ENCODE measurements around the gene MOG.
A peak's percentile ranks its signal among the peaks of the same experiment; 100 is the strongest.
"Not testable (repeated sequence)": the region's sequence is repeated elsewhere in the genome, so short reads cannot be mapped to it uniquely, and the experiment has no call there.

The MOG gene

DNA sequence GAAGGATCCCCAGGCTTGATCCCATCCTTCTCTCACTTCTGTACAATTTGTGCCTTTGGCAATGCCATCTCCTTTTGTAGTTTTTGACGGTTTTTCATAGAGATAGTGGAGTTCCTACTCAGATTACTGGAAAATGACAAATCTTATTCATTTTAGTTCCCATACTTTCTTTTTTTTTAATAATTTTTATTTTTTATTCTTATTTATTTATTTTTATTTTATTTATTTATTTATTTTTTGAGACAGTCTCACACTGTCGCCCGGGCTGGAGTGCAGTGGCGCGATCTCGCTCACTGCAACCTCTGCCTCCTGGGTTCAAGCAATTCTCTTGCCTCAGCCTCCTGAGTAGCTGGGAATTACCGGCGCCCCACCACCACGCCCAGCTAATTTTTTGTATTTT, 19.6 kb upstream of the MOG start:
- DNase-seq (ENCODE audit: low read depth in 2 of 3, low spot score in 1 of 3), result no peak

DNA sequence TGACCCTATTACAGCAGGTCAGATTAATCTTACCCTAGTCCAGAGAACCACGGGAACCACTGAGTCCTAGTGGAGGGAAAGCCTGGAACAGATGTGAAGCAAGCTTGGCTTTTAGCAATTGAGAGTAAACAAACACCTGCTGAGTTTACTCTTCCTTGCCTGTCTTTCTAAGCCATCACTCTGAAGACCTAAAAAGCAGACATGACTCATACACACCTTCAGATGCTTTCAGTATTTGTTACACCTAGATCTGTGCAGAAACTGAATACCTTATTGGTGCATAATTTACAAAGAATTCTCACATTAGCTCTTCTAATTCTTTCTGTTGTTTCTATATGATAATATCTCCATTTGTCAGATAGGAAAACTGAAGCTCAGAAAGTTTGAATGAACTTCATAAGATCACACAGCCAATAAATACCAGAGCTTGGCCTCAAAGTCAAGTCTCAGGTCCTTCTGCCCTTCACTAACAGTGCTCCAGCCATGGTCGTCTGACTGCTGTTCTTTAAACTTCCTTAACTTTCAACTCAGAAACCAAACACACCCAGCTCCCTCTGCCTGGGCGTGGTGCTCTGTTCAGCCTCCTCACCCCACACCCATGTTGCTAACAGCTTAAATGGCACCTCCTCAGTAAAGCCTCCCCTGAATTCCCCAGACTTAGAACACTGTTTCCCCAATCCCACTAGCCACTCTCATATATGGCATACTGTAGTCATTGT, 15.3 kb upstream of the MOG start:
- no peak for DNase-seq (ENCODE audit: low read depth in 2 of 3, low spot score in 1 of 3)

DNA sequence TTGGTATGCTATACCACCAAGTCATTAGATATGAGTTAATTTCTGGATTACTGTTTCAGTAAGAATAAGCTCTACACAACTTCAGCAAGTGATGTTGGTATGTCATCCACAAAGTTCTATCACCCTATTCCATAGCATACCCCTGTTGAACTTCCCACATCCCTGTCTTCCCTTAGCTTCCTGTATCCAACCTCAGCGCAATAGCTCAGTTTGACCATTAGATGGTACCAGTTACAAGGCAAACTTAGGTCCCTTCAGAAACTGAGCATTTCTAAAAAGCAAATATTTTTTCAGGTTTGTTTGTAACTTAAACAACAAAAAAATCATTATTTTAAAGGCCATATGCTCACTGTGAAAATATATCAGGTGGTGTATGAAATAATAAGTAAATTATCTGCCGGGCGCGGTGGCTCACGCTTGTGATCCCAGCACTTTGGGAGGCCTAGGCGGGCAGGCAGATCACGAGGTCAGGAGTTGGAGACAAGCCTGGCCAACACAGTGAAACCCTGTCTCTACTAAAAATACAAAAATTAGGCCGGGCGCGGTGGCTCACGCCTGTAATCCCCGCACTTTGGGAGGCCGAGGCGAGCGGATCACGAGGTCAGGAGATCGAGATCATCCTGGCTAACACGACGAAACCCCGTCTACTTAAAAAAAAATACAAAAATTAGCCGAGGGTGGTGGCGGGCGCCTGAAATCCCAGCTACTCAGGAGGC, 8.8 kb upstream of the MOG start:
- no peak for DNase-seq (ENCODE audit: low read depth in 2 of 3, low spot score in 1 of 3)

DNA sequence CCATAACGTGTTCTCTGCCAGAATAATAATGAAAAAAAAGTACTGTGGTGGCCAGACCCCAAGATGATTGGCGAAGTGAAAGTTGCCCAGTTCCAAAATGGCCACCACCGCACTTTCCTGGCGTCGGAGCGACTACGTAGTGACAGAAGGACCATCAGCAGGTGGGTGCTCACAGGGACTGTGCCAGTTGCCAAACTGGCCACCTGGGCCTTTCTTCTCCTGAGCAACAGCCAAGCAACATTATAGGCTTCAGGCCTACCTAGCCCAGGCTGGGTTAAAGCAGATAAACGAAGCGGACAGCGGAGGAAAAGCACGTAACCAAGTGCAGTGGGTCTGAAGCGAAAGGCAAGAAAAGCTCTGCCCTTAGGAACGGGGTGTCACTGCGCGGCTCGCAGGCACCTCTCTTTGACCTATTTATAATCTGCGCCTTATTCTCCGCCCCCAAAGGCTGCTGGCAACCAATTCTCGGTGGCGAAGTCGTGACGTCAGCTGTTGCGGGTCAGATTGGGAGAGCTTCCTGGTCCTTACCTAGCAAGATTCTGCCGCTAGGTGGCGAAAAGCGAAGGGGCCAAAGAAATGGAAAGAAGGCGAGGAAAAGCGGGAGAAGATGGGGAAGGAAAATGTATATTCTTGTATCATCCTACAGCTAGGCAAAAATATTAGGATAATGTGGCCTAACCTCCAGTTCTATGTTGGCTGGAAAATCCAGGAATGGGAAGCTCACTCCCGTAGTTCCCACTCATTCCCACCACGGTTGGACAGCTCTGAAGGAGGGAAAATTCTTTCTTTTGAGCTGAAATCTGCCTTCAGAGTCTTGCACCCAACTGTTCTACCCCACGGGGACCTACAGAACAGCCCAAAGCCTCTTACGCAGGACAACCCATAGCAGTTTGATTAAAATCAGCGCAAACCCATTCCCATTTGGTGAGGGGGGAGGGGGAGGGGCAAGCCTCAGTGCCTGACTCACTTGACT, 6.9 kb upstream of the MOG start:
- DNase-seq (ENCODE audit: low read depth in 2 of 3, low spot score in 1 of 3), result peak; percentile 95 to 98 (median 97)

DNA sequence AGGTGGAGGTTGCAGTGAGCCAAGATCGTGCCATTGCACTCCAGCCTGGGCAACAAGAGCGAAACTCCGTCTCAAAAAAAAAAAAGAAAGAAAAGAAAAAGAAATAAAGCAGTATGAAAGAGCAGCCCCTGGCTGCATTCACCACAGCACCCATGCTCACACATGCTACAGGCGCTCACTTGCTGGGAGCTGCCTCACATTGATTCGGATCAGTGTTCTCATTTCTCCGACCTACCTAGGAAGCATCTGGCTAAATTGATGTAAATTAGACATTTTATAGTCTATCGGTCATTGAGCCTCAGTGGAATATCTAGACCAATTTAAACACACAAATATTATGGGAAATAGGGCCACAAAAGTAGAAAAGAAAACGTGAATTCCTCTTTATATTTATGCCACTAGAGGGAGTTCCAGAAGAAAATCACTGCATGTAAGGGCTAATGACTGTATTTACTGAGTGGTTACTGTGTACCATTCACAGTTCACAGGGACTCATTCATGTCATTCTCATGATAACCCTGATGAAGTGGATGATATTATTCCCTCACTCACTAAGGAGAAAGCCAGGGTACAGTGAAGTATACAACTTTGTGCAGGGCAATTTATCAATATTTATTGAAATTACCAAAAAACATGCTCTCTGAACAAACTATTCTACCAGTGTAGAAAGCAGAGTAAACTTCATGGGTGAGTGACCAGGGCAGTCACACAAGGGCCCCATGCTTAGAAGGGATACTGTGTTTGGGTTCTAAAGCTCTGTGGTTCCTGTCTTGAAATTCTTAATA, 5.3 kb upstream of the MOG start:
- no peak for DNase-seq (ENCODE audit: low read depth in 2 of 3, low spot score in 1 of 3)

DNA sequence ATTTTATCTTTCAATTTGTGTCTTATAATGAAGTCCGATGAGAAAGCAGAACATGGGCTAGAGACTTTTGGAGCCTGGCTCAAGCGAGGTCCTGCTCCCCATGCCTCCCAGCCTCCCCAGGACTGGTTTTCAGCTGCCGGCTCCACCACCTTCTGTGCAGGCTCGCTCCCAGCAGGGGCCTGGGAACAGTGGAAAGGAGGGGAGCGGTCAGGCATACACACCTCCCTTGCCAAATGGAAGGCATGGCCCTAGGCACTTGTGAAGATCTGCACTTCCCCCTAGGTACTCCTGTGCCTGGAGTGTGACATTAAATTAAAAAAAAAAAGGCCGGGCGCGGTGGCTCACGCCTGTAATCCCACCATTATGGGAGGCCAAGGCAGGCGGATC, 4.7 kb upstream of the MOG start:
- no peak for DNase-seq (ENCODE audit: low read depth in 2 of 3, low spot score in 1 of 3)

DNA sequence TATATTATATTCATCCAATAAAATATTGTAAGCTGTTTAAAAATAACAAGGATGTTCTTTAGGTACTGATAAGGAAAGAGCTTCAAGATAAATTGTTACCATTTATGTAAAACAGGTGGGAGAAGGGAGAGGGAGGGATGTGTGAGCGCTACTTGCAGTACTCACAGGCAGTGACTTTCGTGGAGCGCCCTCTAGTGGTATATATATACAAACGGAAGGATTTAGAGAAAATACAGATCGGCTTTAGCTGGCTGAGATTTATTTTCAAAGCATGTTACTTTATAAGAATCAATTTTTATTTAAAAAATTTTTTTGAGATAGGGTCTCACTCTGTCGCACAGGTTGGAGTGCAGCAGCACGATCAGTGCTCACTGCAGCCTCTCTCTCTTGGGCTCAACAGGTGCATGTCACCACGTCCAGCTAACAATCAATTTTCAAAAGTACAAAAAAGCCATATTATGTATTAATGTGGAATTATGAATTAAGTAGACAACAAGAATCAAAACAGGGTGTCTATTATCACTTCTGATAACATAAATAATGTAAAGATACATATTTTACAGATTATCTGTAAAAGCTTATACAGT, 3.3 kb upstream of the MOG start:
- DNase-seq (ENCODE audit: low read depth in 2 of 3, low spot score in 1 of 3), result no peak

DNA sequence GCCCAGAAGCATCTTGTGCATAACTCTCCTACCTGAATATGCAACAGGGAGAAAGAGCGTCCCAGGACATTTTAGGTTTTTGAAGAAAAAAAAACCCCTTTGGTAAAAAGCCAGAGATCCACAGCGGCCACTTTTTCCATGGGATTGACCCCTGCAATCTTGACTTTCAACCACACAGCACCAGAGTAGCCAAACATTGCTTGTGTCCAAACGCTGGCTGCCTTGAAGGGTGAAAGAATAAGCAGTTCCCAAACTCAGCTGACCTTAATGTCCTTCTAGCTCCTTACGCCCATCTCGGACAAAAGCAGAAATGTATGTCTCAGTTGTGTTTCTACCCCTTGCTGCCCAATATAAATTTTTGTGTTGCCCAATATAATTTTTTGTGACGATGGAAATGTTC, 1.2 kb upstream of the MOG start:
- no peak for DNase-seq (ENCODE audit: low read depth in 2 of 3, low spot score in 1 of 3)

DNA sequence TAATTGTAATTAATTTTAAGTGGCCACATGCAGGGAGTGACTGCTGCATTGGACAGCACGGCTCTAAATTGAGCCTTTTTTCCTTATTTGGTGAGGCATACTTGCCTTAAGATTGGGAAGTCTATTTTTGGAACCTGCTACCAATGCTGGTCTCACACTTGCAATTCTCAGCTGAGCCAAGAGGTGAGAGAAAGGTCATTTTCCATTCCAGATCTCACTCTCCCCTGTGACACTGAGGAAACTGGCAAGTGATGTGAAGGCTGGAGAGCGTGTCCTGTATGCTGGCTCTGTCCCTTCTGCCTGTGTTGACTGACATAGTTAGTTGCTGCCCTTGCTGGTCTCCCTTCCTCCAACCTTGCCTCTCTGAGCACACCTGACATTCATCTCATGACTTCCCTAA, 735 bp upstream of the MOG start:
- DNase-seq (ENCODE audit: low read depth in 2 of 3, low spot score in 1 of 3), result no peak

DNA sequence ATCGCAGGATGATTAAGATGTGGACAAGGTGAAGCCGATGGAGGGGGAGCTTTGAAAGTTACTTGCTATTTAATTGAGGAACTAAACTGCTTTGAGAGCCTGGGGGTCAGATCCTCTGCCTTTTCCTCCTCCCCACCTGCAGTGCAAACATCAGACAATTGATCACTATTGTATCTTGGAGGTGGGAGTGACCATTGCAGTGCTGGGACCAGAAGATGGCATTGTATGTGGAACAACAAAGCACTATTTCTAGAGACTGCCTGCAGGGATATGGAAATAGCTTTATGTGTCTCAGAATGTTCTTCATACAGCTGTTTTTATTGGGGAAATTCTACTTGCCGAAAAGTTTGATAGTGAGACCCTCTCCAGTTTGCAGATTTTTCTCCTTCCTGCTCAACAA, 4.2 kb downstream of the MOG start:
- no peak for DNase-seq (ENCODE audit: low read depth in 2 of 3, low spot score in 1 of 3)

DNA sequence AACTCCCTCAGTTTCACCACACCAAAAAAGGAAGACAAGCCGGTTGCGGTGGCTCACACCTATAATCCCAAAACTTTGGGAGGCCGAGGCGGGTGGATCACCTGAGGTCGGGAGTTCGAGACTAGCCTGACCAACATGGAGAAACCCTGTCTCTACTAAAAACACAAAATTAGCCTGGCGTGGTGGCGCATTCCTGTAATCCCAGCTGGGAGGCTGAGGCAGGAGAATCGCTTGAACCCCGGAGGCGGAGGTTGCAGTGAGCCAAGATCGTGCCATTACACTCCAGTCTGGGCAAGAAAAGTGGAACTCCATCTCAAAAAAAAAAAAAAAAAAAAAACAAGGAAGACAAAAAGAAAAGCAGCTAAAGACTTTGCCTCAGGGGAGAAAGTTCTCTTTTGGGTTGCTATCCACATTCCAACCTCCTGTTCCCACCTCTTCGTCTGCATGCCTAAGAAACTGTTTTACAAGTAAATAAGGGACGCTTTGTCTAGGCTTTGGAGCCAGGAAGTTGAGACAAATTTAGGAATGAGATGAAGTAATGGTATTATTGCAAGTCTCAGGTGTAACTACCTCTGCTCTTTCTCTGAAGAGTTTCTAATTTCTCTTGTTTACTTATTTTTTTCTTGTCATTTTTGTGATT, 4.7 kb downstream of the MOG start:
- not testable (repeated sequence) for DNase-seq (ENCODE audit: low read depth in 2 of 3, low spot score in 1 of 3)

DNA sequence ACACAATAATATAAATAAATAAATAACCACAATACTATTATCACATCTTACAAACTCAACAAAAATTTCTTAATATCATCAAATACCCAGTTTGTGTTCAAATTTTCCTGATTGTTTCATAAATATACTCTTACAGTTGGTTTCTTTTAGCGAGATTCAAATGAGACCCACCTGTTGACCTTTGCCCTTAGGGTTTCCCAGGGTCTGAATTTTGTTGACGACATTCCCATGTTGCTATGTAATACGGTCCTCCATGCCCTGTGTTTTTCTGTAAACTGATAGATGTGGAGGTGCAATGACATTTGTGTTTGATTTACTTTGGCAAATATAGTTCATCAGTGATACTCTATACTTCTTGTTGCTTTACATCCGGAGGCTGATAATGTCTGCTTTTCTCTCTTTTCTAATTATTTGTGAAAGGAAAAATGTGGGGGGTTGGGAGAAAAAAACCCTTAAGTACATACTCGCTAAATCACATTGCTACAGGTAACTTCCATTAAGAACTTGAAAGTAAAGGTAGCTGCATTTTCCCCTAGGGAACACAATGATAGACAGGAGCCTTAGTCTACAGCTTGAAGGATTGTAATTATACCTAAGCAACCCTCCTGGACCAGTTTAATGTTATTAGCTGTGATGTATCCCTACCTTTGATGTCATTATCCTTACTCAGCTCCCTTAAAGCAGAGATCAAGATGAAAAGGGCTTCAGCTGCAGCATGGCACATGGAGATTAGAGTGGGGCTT, 6.6 kb downstream of the MOG start:
- no peak for DNase-seq (ENCODE audit: low read depth in 2 of 3, low spot score in 1 of 3)

DNA sequence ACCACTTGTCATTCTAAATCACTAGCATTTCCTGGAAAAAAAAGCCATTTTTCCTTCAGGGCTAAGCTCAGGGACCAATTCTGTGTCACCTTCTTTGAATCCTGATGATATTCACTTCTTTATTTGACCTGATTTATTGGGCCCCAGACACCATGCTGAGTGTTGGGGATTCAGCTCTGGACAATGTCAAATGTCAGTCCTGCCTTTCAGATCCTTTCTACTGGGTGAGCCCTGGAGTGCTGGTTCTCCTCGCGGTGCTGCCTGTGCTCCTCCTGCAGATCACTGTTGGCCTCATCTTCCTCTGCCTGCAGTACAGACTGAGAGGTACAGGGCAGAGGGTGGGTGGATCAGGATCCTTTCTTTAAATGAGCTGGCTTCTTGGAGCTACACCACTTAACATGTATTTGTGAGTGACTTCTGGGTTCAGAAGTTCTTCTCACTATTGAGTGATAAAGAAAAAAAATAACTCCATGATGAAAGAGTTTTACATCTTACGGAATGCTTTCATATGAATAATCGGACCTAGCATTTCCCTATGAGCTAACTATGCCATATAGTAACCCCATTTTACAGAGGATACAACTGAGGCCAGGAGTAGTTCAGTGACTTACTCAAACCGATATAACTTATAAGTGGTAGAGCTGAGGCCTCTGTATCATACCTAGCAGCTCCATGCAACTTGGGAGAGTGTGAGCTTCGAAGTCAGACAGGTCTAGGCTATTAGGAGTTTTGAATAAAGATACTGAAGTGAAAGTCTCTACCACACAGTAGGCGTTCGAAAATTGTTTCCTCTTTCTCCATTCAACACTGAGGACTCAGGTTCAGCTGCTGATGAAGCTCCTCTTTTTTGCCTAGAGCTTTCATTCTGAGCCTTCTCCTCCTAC, 9.3 kb downstream of the MOG start:
- DNase-seq (ENCODE audit: low read depth in 2 of 3, low spot score in 1 of 3), result no peak

DNA sequence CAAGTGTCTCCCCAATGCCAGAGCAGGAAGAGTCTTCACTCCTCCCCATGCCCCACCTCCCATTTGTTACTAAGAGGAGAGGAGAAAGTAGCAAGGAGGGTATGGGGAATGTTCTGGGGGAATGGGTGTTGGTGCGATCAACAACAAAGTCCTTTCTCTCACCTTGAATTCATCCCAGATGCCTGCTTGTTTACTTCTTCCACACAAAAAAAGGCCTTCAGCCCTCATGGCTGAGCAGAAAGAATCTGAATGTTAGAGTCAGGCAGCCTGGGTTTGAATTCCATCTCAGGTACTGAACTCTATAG, 9.9 kb downstream of the MOG start:
- no peak for DNase-seq (ENCODE audit: low read depth in 2 of 3, low spot score in 1 of 3)

DNA sequence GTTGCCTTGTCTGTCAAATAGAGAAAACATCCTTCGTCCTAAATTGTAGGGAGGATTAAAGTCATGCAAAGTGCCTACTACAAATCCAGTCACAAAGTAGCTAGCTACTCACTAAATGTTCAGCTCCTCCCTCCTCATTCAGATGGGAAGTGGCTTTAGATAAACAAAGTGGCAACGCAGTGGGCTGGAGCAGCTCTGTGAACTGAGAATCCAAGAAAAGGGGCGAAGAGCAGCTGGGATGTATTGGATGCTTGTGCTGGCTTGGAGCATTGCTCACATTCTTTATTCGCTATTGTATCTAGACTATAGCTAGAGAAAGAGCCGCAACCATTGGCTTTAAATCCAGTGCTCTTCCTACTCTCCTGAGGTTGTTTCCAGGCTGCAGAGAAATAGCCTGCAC, 10.3 kb downstream of the MOG start:
- no peak for DNase-seq (ENCODE audit: low read depth in 2 of 3, low spot score in 1 of 3)

DNA sequence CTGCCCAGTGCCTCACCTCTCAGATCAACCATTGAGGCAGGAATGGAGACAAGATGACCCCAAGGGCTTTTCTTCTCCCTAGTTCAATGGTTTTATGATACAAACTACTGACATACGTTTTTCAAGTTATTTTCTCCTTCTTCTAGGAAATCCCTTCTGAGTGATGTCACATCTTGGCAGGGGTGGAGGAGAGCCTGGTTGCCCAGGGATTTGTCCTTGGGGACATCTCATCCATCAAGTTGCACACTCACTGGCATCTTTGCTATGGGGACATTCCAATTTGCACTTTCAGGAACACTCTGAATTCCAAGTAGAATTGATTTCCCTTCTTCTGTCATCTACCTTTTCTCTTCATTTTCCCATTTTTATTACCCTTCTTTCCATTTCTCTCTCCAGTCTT, 14.1 kb downstream of the MOG start:
- no peak for DNase-seq (ENCODE audit: low read depth in 2 of 3, low spot score in 1 of 3)

DNA sequence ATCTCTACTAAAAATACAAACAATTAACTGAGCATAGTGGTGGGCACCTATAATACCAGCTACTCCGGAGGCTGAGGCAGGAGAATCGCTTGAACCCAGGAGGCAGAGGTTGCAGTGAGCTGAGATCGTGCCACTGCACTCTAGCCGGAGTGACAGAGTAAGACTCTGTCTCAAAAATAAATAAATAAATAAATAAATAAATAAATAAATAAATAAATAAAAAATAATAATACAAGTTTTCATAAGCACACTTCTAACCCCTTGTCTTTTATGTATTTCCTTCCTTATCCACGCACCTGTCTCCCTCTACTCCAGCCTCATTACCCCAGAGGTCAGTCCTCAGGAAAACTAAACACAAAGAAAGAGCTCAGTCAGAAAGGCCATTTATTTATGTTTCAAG, 15.2 kb downstream of the MOG start:
- DNase-seq (ENCODE audit: low read depth in 2 of 3, low spot score in 1 of 3), result not testable (repeated sequence)

DNA sequence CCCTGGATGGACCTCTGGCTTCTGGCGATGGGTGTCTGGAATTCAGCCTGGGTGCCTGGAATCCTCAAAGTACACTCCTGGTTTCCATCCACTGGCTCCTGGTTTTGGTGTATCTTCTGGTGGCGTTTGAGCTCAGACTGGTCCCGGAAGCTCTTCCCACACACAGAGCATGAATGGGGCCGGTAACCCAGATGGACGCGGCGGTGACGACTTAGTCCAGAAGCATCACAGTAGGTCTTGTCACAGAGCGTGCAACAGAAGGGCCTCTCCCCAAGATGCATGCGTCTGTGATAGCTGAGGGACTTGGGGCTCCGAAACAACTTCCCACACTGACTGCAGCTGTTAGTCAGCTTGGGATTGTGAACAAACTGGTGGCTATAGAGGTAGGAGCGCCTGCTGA, 16.3 kb downstream of the MOG start:
- DNase-seq (ENCODE audit: low read depth in 2 of 3, low spot score in 1 of 3), result no peak

DNA sequence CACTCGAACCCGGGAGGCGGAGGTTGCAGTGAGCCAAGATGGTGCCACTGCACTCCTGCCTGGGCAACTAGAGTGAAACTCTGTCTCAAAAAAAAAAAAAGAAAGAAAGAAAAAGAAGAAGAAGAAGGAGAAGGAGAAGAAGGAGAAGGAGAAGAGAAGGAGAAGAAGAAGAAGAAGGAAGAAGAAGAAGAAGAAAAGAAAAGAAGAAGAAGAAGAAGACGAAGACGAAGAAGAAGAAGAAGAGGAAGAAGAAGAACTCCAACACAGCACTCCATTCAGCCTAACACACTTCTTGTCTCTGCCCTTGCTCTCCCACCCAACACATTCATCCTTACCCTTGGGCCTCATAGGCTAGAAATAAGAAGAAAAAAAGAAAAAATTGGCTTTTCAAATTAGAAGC, 17.1 kb downstream of the MOG start:
- DNase-seq (ENCODE audit: low read depth in 2 of 3, low spot score in 1 of 3), result no peak
